Measurements from ENCODE around the gene MTRF1.
"Not testable (repeated sequence)": the region's sequence is repeated elsewhere in the genome, so short reads cannot be mapped to it uniquely, and the experiment has no call there.

MTRF1 gene

GRCh38 chr13:41282129-41282571 lies 18.8 kb upstream of the MTRF1 start:
- DNase-seq (ENCODE audit: low spot score), result no peak

- DNase-seq (ENCODE audit: low spot score), result not testable (repeated sequence)
These were observed 15.8 kb upstream of the MTRF1 start for GRCh38 chr13:41279156-41279555.

GRCh38 chr13:41276824-41277223 lies 13.4 kb upstream of the MTRF1 start:
- no peak for DNase-seq (ENCODE audit: low spot score)

- no peak for DNase-seq (ENCODE audit: low spot score)
These were observed 11.5 kb upstream of the MTRF1 start for GRCh38 chr13:41274881-41275280.

- no peak for DNase-seq (ENCODE audit: low spot score)
These were observed 10.6 kb upstream of the MTRF1 start for GRCh38 chr13:41273831-41274441.

GRCh38 chr13:41271456-41272285 lies 8.3 kb upstream of the MTRF1 start:
- DNase-seq (ENCODE audit: low spot score), result no peak

GRCh38 chr13:41268764-41269163 lies 5.4 kb upstream of the MTRF1 start:
- DNase-seq (ENCODE audit: low spot score), result no peak

GRCh38 chr13:41267106-41267505 lies 3.7 kb upstream of the MTRF1 start:
- no peak for DNase-seq (ENCODE audit: low spot score)

- DNase-seq (ENCODE audit: low spot score), result no peak
These were observed 3.4 kb downstream of the MTRF1 start for GRCh38 chr13:41259875-41260501.

- DNase-seq (ENCODE audit: low spot score), result no peak
These were observed 5.8 kb downstream of the MTRF1 start for GRCh38 chr13:41257535-41257934.

GRCh38 chr13:41254902-41255301 lies 8.5 kb downstream of the MTRF1 start:
- no peak for DNase-seq (ENCODE audit: low spot score)

- no peak for DNase-seq (ENCODE audit: low spot score)
These were observed 12.4 kb downstream of the MTRF1 start for GRCh38 chr13:41250993-41251392.

GRCh38 chr13:41246969-41247680 lies 16.3 kb downstream of the MTRF1 start:
- DNase-seq (ENCODE audit: low spot score), result no peak

GRCh38 chr13:41244556-41244955 lies 18.8 kb downstream of the MTRF1 start:
- DNase-seq (ENCODE audit: low spot score), result no peak

- DNase-seq (ENCODE audit: low spot score), result no peak
These were observed 21.8 kb downstream of the MTRF1 start for GRCh38 chr13:41241626-41242025.

- DNase-seq (ENCODE audit: low spot score), result no peak
These were observed 27.0 kb downstream of the MTRF1 start for GRCh38 chr13:41236369-41236768.

GRCh38 chr13:41232578-41233480 lies 30.5 kb downstream of the MTRF1 start:
- no peak for DNase-seq (ENCODE audit: low spot score)

- DNase-seq (ENCODE audit: low spot score), result no peak
These were observed 31.6 kb downstream of the MTRF1 start for GRCh38 chr13:41231786-41232185.

- DNase-seq (ENCODE audit: low spot score), result no peak
These were observed 32.2 kb downstream of the MTRF1 start for GRCh38 chr13:41231025-41231677.

GRCh38 chr13:41229356-41229755 lies 34.0 kb downstream of the MTRF1 start:
- DNase-seq (ENCODE audit: low spot score), result no peak

Data from putamen (tissue), 1 donor.